Glutamatergic neuron (in vitro differentiated cells): ENCODE data around the gene KLHDC7A. TPM values are rescaled to one million over a fixed set of nuclear protein-coding genes. Genes with fewer than 3 reads are reported as not detected.

Experiments used
- DNase-seq: peaks from one replicate; pipeline ENCODE4 v3.0.0; 2022
- H3K27ac Mint-ChIP-seq: one replicate; pipeline ENCODE4 v1.8.0; 2020; ENCODE audit warnings: mild to moderate bottlenecking, mixed read lengths, inconsistent platforms; ENCODE audit not compliant: unreplicated experiment
- H3K27me3 Mint-ChIP-seq: one replicate; pipeline ENCODE4 v1.8.0; 2020; ENCODE audit warnings: mild to moderate bottlenecking, moderate library complexity, mixed read lengths, inconsistent platforms; ENCODE audit not compliant: unreplicated experiment
- H3K36me3 Mint-ChIP-seq: one replicate; pipeline ENCODE4 v1.8.0; 2020; ENCODE audit warnings: mild to moderate bottlenecking, mixed read lengths, inconsistent platforms; ENCODE audit not compliant: unreplicated experiment
- H3K4me1 Mint-ChIP-seq: one replicate; pipeline ENCODE4 v1.8.0; 2020; ENCODE audit warnings: mild to moderate bottlenecking, low read depth, mixed read lengths, inconsistent platforms; ENCODE audit not compliant: unreplicated experiment
- H3K4me3 Mint-ChIP-seq: one replicate; pipeline ENCODE4 v1.8.0; 2020; ENCODE audit warnings: mild to moderate bottlenecking, mixed read lengths, inconsistent platforms; ENCODE audit not compliant: unreplicated experiment
- H3K9me3 Mint-ChIP-seq: one replicate; pipeline ENCODE4 v1.8.0; 2020; ENCODE audit warnings: mild to moderate bottlenecking, moderate library complexity, mixed read lengths, inconsistent platforms; ENCODE audit not compliant: unreplicated experiment
- CTCF ChIP-seq: fragments of 200-600 bp; sonication (generic); IDR thresholded peaks from one replicate; pipeline ENCODE4 v1.5.0; 2021; ENCODE audit not compliant: partially characterized antibody, unreplicated experiment
- total RNA-seq: library from RNA; stranded (reverse); fragmentation: NEBNext Ultra II Directional; extraction: Animal tissue kit (Norgen Biotek cat#: 25700); gene quantifications from one replicate; pipeline ENCODE4 v1.2.1, GENCODE V29; 2021; ENCODE audit not compliant: unreplicated experiment

The KLHDC7A gene
- total RNA-seq, 1 donor from 2014 or later: not detected

- no peak for TF ChIP-seq CTCF
- Mint-ChIP-seq H3K4me1 (peaks cover 13% of the 10 kb centered on the region), H3K4me3 (no peak overlapping the region)
Measured at GRCh38 chr1:18481921-18482701, 1.4 kb downstream of the KLHDC7A start.

GRCh38 chr1:18482721-18483425, 2.1 kb downstream of the KLHDC7A start:
- Mint-ChIP-seq H3K9me3 (no peaks in the 10 kb centered on the region), H3K4me3 (no peak overlapping the region), H3K4me1 (peaks cover 13% of the 10 kb centered on the region), H3K27me3 (peaks cover 2% of the 10 kb centered on the region), H3K27ac (no peak overlapping the region), H3K36me3 (no peaks in the 10 kb centered on the region)
- DNase-seq: no peak
- no peak for TF ChIP-seq CTCF

More at GRCh38 chr1:18481921-18482701, 1.4 kb downstream of the KLHDC7A start:
- Mint-ChIP-seq H3K36me3 (no peaks in the 10 kb centered on the region), H3K27ac (no peak overlapping the region), H3K27me3 (peaks cover 2% of the 10 kb centered on the region), H3K9me3 (no peaks in the 10 kb centered on the region)
- no peak for DNase-seq

GRCh38 chr1:18484276-18484675, 3.5 kb downstream of the KLHDC7A start:
- no peaks in the 10 kb centered on the region for H3K36me3 Mint-ChIP-seq
- peaks cover 6% of the 10 kb centered on the region for H3K4me1 Mint-ChIP-seq
- DNase-seq: no peak
- TF ChIP-seq CTCF: no peak
- H3K27ac Mint-ChIP-seq: no peak overlapping the region
- H3K27me3 Mint-ChIP-seq: peaks cover 2% of the 10 kb centered on the region
- no peaks in the 10 kb centered on the region for H3K9me3 Mint-ChIP-seq
- H3K4me3 Mint-ChIP-seq: no peak overlapping the region

GRCh38 chr1:18484721-18485120, 4.0 kb downstream of the KLHDC7A start:
- no peak overlapping the region for H3K27ac Mint-ChIP-seq
- no peaks in the 10 kb centered on the region for H3K9me3 Mint-ChIP-seq
- H3K4me1 Mint-ChIP-seq: peaks cover 2% of the 10 kb centered on the region
- no peaks in the 10 kb centered on the region for H3K36me3 Mint-ChIP-seq
- peaks cover 2% of the 10 kb centered on the region for H3K27me3 Mint-ChIP-seq
- H3K4me3 Mint-ChIP-seq: no peak overlapping the region
- no peak for TF ChIP-seq CTCF
- no peak for DNase-seq

GRCh38 chr1:18485227-18485626, 4.5 kb downstream of the KLHDC7A start:
- no peaks in the 10 kb centered on the region for H3K9me3 Mint-ChIP-seq
- H3K36me3 Mint-ChIP-seq: no peaks in the 10 kb centered on the region
- peaks cover 2% of the 10 kb centered on the region for H3K4me1 Mint-ChIP-seq
- H3K4me3 Mint-ChIP-seq: no peak overlapping the region
- no peak for TF ChIP-seq CTCF
- H3K27ac Mint-ChIP-seq: no peak overlapping the region
- peaks cover 2% of the 10 kb centered on the region for H3K27me3 Mint-ChIP-seq
- DNase-seq: no peak
